NCI-H526 (cell line): ENCODE data around the gene HDAC4.
"Not testable (repeated sequence)": the region's sequence is repeated elsewhere in the genome, so short reads cannot be mapped to it uniquely, and the experiment has no call there.

Source experiments
- DNase-seq, 2 experiments: peaks; one replicate each; lab custom pipeline; 2025; lab: John Stamatoyannopoulos, UW

Gene HDAC4

GRCh38 chr2:239086325-239087020, 314.3 kb downstream of the HDAC4 start:
- no peak for DNase-seq

DNA sequence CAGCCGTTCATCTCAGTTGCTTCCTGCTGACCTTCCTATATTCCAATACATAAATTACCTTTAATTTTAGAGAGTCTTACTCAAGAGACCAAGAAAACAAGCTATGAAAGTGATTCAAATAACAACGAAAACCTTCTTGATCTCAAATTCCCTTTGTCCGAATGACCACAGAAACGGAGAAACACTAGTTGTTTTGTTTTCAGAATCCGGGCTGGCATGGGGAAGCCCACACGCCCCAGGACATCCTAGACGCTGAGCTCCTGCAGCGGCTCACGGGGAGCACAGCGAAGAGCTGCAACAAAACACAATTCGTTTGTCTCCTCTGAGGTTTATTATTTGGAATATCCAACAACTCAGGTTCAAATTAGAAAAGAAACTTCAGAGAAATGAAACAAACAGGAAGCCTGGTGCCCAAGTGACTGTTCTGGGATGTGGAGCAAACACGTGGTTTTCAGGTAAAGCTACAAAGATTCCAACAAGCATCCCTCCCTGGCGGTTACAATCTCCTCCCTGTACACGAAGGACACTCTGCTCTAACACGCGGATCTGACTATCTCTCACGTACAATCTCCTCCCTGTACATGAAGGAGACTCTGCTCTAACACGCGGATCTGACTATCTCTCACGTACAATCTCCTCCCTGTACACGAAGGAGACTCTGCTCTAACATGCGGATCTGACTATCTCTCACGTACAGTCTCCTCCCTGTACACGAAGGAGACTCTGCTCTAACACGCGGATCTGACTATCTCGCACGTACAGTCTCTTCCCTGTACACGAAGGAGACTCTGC, 315.4 kb downstream of the HDAC4 start:
- no peak for DNase-seq

DNA sequence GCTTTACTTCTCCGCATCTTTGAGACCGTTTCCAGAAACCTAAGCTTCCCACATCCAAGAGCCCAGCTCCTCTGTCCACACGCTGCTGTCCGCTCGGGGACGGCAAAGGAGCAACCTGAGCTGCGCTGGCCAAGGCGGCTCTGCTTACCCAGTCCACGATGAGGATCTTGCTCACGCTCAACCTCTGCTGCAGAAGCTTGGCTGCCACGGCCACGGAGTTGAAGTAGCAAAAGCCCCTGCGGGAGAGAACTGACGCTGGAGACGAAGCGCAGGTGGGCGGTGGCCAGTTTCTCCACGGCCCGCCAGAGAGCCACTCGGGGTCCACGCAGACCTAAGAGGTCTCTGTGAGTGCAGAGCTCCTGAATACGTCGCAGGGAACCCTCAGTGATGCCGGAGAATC, 316.8 kb downstream of the HDAC4 start:
- no peak for DNase-seq

DNA sequence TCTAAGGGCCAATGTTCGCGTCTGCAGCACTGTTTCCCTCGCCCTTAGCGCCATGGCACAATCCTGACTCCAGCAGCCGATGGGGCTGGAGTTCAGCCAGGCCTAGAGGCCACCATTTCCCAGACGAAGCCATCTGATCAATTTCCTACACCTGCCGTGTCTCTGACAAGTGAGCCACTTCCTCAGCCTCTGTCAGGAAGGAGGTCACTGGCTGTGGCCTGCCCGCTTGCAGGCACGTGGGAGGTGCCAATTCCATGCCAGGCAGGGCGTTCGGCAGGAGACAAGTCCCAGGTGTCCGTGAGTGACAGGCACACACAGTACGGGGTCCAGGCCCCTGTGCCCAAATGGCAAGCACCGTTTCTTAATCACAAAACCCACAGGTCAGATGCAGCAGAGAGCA, 318.4 kb downstream of the HDAC4 start:
- DNase-seq: no peak

DNA sequence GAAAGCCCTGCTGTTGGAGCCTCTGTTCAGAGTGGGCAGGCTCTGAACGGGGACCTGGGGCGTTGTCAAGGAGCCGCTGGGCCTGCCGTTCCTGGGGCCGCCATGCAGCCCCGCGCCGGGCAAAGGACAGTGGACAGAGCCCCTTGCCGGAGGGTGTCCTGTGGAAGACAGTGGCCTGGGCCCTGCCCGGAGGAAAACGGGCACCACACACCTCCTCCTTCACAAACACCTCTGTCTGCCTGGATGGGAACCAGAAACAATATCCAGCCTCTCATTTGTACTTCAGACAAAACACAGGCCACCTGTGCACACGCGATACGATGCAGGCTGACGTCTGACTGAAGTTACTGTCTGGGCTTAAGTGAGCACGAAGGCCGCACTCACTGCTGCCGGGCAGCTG, 319.2 kb downstream of the HDAC4 start:
- DNase-seq: no peak

DNA sequence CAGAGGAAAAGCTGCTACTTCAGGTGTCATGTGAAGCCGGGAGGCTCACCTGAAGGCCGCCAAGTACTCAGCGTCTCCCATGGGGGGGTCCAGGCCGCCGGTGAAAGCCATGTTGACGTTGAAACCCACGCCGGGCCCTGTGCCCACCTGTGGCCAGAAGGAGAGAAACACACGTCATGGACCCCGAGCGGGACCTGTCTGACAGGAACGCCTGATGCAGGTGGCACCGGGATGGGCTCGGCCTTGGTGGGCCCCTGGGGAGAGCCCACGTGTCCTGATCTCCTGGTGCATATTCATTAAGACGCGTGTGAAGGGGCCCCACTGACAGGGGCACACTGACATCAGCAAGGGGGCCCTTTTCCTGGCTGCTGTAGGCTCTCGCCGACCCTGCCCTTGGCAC, 319.8 kb downstream of the HDAC4 start:
- peak in 1 of 2 experiments; percentile 10 for DNase-seq

GRCh38 chr2:239079671-239080294, 321.0 kb downstream of the HDAC4 start:
- DNase-seq: no peak

DNA sequence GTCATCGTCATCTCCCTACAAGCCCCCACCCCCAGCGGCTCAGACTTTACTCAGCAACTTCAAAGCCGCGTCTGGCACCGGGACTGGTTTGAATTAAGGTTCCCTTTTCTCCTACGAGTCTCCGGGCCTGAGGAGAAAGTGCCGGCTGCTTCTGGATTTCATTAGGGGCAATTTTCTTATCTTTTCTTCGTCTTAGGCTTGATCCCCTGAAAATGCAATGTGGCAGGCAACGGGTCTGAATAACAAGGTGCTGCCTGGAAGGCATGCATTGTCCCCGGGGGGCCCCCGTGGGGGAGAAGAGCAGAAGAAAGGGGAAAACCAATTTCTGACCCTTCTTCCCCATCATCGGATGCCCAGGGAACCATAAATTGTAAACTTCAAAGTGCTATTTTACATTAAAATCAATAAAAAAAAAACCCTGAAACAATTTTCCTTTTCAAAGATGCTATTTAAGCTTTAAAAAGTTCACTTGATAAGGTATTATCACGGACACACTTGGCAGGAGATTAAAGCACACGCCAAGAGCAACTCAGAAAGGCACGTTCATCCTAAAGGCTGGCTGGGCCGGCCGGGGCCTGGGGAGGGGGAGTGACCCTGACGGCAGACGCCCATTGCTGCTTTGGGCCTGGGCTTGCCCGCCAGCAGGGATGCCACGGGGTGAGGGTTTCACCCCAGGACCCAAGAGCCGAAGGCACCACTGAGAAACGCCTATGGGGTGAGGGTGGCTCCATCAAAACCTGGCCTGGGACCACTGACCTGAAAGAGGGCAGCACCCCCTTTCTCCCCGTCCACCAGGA, 322.5 kb downstream of the HDAC4 start:
- DNase-seq: no peak

DNA sequence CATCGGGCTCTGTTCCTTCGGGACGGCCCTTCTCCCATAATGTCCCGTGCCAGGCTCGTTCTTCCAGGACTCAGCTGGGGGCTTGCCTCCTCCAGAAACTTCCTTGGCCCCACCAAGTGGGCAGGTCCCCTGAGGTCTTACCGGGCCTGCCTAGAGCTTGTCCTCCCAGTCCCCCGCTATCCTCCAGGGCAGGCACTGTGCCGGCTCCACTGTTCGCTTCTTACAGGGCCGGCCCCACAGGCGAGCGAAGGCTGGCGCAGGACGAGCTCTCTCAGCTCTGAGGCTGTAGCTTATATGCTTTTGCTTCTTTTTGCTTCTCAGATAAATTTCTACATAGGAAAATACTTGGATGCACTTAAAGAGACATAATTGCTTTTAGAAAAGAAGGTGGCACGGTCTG, 323.6 kb downstream of the HDAC4 start:
- DNase-seq: no peak

GRCh38 chr2:239075918-239076758, 324.7 kb downstream of the HDAC4 start:
- DNase-seq: peak in 1 of 2 experiments; percentile 91

DNA sequence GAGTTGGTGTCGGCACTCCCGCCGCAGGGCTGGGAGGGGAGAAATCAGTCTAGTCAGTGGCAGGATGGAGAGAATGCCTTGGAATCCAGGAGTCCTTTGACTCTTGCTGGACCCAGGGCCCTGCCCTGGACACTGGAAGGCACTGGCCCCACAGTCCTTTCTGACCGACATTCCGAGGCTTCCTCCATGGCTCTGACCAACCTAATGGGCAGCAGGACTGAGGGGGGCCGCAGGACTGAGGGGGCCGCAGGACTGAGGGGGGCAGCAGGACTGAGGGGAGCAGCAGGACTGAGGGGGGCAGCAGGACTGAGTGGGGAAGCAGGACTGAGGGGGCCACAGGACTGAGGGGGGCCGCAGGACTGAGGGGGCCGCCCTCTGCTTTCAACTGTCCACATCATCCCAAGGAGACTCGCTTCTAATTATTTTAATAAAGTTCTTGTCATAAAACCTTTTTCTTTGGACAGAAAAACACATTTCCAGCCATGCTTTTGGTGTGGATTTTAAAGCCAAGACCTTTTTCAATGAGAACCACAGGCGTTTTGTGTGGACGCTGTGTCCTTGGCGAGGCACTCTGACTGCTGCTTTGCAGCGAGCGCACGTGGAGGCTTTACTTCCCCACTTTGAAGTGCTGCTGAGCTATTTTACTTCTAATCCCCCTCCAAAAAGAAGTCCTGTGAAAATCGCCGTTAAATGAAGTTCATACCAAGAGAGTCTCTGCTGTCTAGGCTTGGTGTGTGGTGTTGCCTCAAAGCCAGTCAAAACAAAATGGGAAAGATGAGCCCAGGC, 326.9 kb downstream of the HDAC4 start:
- DNase-seq: no peak

GRCh38 chr2:239073270-239073669, 327.6 kb downstream of the HDAC4 start:
- no peak for DNase-seq

GRCh38 chr2:239072786-239073185, 328.0 kb downstream of the HDAC4 start:
- no peak for DNase-seq

- no peak for DNase-seq
Observed at GRCh38 chr2:239070466-239070865, 330.4 kb downstream of the HDAC4 start.

DNA sequence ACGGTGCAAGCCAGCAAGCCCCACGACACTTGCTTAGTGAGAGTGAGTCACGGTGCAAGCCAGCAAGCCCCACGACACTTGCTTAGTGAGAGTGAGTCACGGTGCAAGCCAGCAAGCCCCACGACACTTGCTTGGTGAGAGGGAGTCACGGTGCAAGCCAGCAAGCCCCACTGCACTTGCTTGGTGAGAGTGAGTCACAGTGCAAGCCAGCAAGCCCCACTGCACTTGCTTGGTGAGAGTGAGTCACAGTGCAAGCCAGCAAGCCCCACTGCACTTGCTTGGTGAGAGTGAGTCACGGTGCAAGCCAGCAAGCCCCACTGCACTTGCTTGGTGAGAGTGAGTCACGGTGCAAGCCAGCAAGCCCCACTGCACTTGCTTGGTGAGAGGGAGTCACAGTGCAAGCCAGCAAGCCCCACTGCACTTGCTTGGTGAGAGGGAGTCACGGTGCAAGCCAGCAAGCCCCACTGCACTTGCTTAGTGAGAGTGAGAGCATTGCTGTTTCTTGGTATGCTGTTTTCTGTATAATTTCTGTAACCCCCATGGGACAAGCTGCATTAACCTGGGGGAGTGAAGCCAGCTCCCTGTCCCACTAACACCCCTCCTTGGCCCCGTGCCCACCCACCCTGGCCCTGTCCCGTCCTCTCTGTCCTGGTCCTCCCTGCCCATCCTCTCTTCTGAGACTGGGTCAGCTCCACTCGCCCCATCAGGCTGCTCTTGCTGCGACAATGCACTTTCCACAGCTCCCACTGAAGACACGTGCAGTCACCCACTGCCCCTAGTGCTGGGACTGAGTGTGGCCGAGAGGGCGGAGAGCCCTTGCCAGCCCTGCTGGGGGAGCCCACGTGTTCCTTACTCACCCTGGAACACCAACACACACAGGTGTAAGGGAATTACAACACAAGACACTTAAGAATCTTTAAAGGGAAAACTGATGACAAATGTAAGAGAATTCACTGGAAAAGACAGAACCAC, 331.2 kb downstream of the HDAC4 start:
- DNase-seq: not testable (repeated sequence)

DNA sequence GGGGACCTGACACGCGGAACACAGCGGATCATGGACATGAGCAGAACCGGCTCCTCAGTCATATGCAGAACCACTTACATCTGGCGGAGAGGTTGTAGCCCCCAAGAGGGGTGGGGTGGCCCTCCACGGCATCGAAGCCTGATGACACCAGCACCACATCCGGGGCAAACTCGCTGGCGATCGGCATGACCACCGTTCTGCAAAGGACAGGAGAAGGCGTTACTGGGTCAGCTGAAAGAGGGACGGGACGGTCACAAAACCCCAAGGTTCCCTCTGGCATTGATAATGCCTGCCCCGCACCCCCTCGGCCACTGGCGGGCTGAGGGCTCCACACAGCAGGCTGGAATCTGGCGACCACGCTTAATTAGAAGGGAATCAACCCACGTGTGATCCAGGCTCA, 332.4 kb downstream of the HDAC4 start:
- DNase-seq: no peak

- no peak for DNase-seq
Observed at GRCh38 chr2:239067196-239067865, 333.5 kb downstream of the HDAC4 start.

GRCh38 chr2:239066597-239066996, 334.2 kb downstream of the HDAC4 start:
- no peak for DNase-seq

- no peak for DNase-seq
Observed at GRCh38 chr2:239065962-239066361, 334.9 kb downstream of the HDAC4 start.
